Kidney glomerular epithelial cell (primary cell): Measurements from ENCODE around the gene HAUS5.

ENCODE experiments used
- DNase-seq: peaks from one replicate; lab custom pipeline; 2025; lab: John Stamatoyannopoulos, UW

HAUS5 gene

GRCh38 chr19:35671818-35672217 is 59.3 kb downstream of the HAUS5 start:
- DNase-seq, result no peak

GRCh38 chr19:35673121-35673804 is 60.7 kb downstream of the HAUS5 start:
- peak; percentile 37 for DNase-seq
